HG02943 (cell line): ENCODE data around the gene KAZN.

Source experiments
- ATAC-seq: cut with Tn5 transposase; IDR thresholded peaks from one replicate; pipeline ENCODE4 v1.9.1; 2021; ENCODE audit warnings: mild to moderate bottlenecking, low read depth, moderate library complexity; ENCODE audit not compliant: unreplicated experiment

KAZN gene

GRCh38 chr1:15063346-15063745 lies 464.9 kb downstream of the KAZN start:
- no peak for ATAC-seq

GRCh38 chr1:15063783-15064182 lies 465.3 kb downstream of the KAZN start:
- no peak for ATAC-seq

- no peak for ATAC-seq
Observed at GRCh38 chr1:15064217-15064929, 465.9 kb downstream of the KAZN start.

- no peak for ATAC-seq
Observed at GRCh38 chr1:15065291-15065690, 466.8 kb downstream of the KAZN start.

- ATAC-seq: no peak
Observed at GRCh38 chr1:15065736-15066135, 467.3 kb downstream of the KAZN start.

GRCh38 chr1:15066191-15066590 lies 467.7 kb downstream of the KAZN start:
- no peak for ATAC-seq

GRCh38 chr1:15067148-15067547 lies 468.7 kb downstream of the KAZN start:
- ATAC-seq: no peak

- no peak for ATAC-seq
Observed at GRCh38 chr1:15068152-15068551, 469.7 kb downstream of the KAZN start.

- ATAC-seq: no peak
Observed at GRCh38 chr1:15068997-15069396, 470.5 kb downstream of the KAZN start.

GRCh38 chr1:15070145-15070748 lies 471.8 kb downstream of the KAZN start:
- no peak for ATAC-seq

- ATAC-seq: no peak
Observed at GRCh38 chr1:15071936-15072335, 473.5 kb downstream of the KAZN start.

GRCh38 chr1:15073799-15074308 lies 475.4 kb downstream of the KAZN start:
- ATAC-seq: no peak

GRCh38 chr1:15075175-15075574 lies 476.7 kb downstream of the KAZN start:
- no peak for ATAC-seq

GRCh38 chr1:15075817-15076216 lies 477.3 kb downstream of the KAZN start:
- no peak for ATAC-seq

GRCh38 chr1:15076807-15077206 lies 478.3 kb downstream of the KAZN start:
- ATAC-seq: no peak

- no peak for ATAC-seq
Observed at GRCh38 chr1:15077384-15077783, 478.9 kb downstream of the KAZN start.

GRCh38 chr1:15080328-15081007 lies 482.0 kb downstream of the KAZN start:
- ATAC-seq: no peak

GRCh38 chr1:15081102-15081501 lies 482.6 kb downstream of the KAZN start:
- ATAC-seq: no peak

GRCh38 chr1:15083578-15083977 lies 485.1 kb downstream of the KAZN start:
- no peak for ATAC-seq

- ATAC-seq: no peak
Observed at GRCh38 chr1:15088281-15088971, 489.9 kb downstream of the KAZN start.
